Germinal center (tissue), 1 donor: Measurements from ENCODE around the gene EFNA1.
"Not testable (repeated sequence)": the region's sequence is repeated elsewhere in the genome, so short reads cannot be mapped to it uniquely, and the experiment has no call there.

Experiments used
- DNase-seq: peaks from one replicate; pipeline ENCODE4 v3.0.0; 2012; ENCODE audit warnings: mixed read lengths, low spot score

The EFNA1 gene

GRCh38 chr1:155092641-155093040 lies 35.0 kb upstream of the EFNA1 start:
- DNase-seq, result no peak

- no peak for DNase-seq
Observed at GRCh38 chr1:155093911-155094621, 33.6 kb upstream of the EFNA1 start.

- DNase-seq, result no peak
Observed at GRCh38 chr1:155094622-155094948, 33.1 kb upstream of the EFNA1 start.

GRCh38 chr1:155099331-155099730 lies 28.3 kb upstream of the EFNA1 start:
- DNase-seq, result no peak

- DNase-seq, result no peak
Observed at GRCh38 chr1:155103325-155103724, 24.4 kb upstream of the EFNA1 start.

GRCh38 chr1:155104605-155105534 lies 22.8 kb upstream of the EFNA1 start:
- no peak for DNase-seq

- no peak for DNase-seq
Observed at GRCh38 chr1:155105604-155106011, 22.1 kb upstream of the EFNA1 start.

GRCh38 chr1:155106862-155107261 lies 20.8 kb upstream of the EFNA1 start:
- no peak for DNase-seq

GRCh38 chr1:155107309-155108264 lies 20.1 kb upstream of the EFNA1 start:
- no peak for DNase-seq

- DNase-seq, result no peak
Observed at GRCh38 chr1:155108296-155108695, 19.4 kb upstream of the EFNA1 start.

- DNase-seq, result no peak
Observed at GRCh38 chr1:155110381-155110780, 17.3 kb upstream of the EFNA1 start.

- DNase-seq, result no peak
Observed at GRCh38 chr1:155110826-155111225, 16.9 kb upstream of the EFNA1 start.

- DNase-seq, result no peak
Observed at GRCh38 chr1:155113450-155113980, 14.2 kb upstream of the EFNA1 start.

GRCh38 chr1:155116113-155116764 lies 11.4 kb upstream of the EFNA1 start:
- no peak for DNase-seq

GRCh38 chr1:155117610-155118009 lies 10.1 kb upstream of the EFNA1 start:
- no peak for DNase-seq

- not testable (repeated sequence) for DNase-seq
Observed at GRCh38 chr1:155118090-155118489, 9.6 kb upstream of the EFNA1 start.

- no peak for DNase-seq
Observed at GRCh38 chr1:155120253-155120652, 7.4 kb upstream of the EFNA1 start.

GRCh38 chr1:155121249-155121648 lies 6.4 kb upstream of the EFNA1 start:
- no peak for DNase-seq

GRCh38 chr1:155122308-155122707 lies 5.4 kb upstream of the EFNA1 start:
- no peak for DNase-seq

GRCh38 chr1:155123801-155124200 lies 3.9 kb upstream of the EFNA1 start:
- no peak for DNase-seq
